Thyroid gland (tissue), 4 donors: ENCODE data around the gene MRPS23.

Source experiments
- CTCF ChIP-seq, 6 experiments: fragments of 200-600 bp in 3 of 6; fragments of 450-650 bp in 3 of 6; sonication (generic) in 3 of 6; IDR thresholded peaks; one replicate each; pipeline ENCODE4 v1.5.1; 2016 to 2019; ENCODE audit warnings: antibody characterized with exemption in 6 of 6, mild to moderate bottlenecking in 2 of 6, inconsistent platforms in 1 of 6, moderate library complexity in 1 of 6
- POLR2A ChIP-seq, 2 donors: fragments of 450-650 bp; IDR thresholded peaks; one replicate each; pipeline ENCODE4 v1.6.1; 2017; ENCODE audit warnings: antibody characterized with exemption in 2 of 2, mild to moderate bottlenecking in 2 of 2, moderate library complexity in 1 of 2

DNA sequence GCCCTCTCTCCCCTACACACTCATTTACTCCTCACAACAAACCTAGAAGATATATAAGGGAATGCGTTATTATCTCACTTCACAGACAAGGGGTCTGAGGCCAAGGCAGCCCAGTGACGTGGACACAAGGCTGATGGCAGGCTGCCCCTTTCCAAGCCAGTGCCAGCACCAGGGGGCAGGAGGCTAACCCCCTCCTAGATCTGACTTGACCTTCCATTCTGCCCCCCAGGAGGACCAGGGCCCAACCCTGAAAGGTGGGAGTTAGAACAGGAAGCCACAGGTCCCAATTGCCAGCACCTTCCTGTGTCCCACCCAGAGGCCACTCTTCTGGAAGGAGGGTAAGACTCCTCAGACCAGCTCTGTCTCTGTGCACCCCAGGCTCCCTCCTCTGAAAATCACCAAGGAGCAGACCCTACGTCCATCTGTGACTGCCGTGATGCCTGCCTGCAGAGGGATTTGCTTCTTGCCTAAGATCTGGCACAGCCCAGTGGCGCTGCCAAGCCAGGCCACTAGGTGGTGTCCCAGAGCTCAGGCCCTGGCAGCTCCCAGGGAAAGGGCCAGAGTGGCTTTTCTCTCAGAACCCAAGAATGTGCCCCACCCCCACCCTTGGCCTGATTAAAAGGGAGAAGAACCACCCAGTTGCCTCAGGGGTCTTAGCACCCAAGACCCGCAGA, 42.4 kb upstream of the MRPS23 start:
- no peak for TF ChIP-seq POLR2A (IDR thresholded peaks at IDR 0.05)
- peak; percentile 86 to 99 (median 97) for TF ChIP-seq CTCF (IDR thresholded peaks at IDR 0.05)
